ENCODE results near the gene GPR15.

GPR15 gene

GRCh38 chr3:98529856-98530459, 1.8 kb upstream of the GPR15 start:
- in situ Hi-C loops (cut with MboI; ENCODE audit: low sequenced_read_pairs) = no loop called here

GRCh38 chr3:98530676-98531075, 1.1 kb upstream of the GPR15 start:
- in situ Hi-C loops (cut with MboI; ENCODE audit: low sequenced_read_pairs) = no loop called here

- in situ Hi-C loops (cut with MboI; ENCODE audit: low sequenced_read_pairs) = no loop called here
Observed at GRCh38 chr3:98532275-98532637, 478 bp downstream of the GPR15 start.

- in situ Hi-C loops (cut with MboI; ENCODE audit: low sequenced_read_pairs) = no loop called here
Observed at GRCh38 chr3:98532709-98533571, 1.2 kb downstream of the GPR15 start.

- in situ Hi-C loops (cut with MboI; ENCODE audit: low sequenced_read_pairs) = no loop called here
Observed at GRCh38 chr3:98534168-98534567, 2.4 kb downstream of the GPR15 start.

GRCh38 chr3:98534734-98535133, 3.0 kb downstream of the GPR15 start:
- in situ Hi-C loops (cut with MboI; ENCODE audit: low sequenced_read_pairs) = no loop called here

- in situ Hi-C loops (cut with MboI; ENCODE audit: low sequenced_read_pairs) = no loop called here
Observed at GRCh38 chr3:98536456-98537017, 4.8 kb downstream of the GPR15 start.

GRCh38 chr3:98540346-98540745, 8.6 kb downstream of the GPR15 start:
- in situ Hi-C loops (cut with MboI; ENCODE audit: low sequenced_read_pairs) = no loop called here

- in situ Hi-C loops (cut with MboI; ENCODE audit: low sequenced_read_pairs) = no loop called here
Observed at GRCh38 chr3:98541695-98542094, 9.9 kb downstream of the GPR15 start.

GRCh38 chr3:98542623-98543022, 10.8 kb downstream of the GPR15 start:
- in situ Hi-C loops (cut with MboI; ENCODE audit: low sequenced_read_pairs) = no loop called here

- in situ Hi-C loops (cut with MboI; ENCODE audit: low sequenced_read_pairs) = no loop called here
Observed at GRCh38 chr3:98545940-98546339, 14.2 kb downstream of the GPR15 start.

GRCh38 chr3:98548544-98548943, 16.8 kb downstream of the GPR15 start:
- in situ Hi-C loops (cut with MboI; ENCODE audit: low sequenced_read_pairs) = no loop called here

GRCh38 chr3:98550833-98551232, 19.1 kb downstream of the GPR15 start:
- in situ Hi-C loops (cut with MboI; ENCODE audit: low sequenced_read_pairs) = no loop called here

- in situ Hi-C loops (cut with MboI; ENCODE audit: low sequenced_read_pairs) = no loop called here
Observed at GRCh38 chr3:98551236-98551635, 19.5 kb downstream of the GPR15 start.

GRCh38 chr3:98551754-98552153, 20.0 kb downstream of the GPR15 start:
- in situ Hi-C loops (cut with MboI; ENCODE audit: low sequenced_read_pairs) = no loop called here

- in situ Hi-C loops (cut with MboI; ENCODE audit: low sequenced_read_pairs) = no loop called here
Observed at GRCh38 chr3:98552232-98553020, 20.6 kb downstream of the GPR15 start.

- in situ Hi-C loops (cut with MboI; ENCODE audit: low sequenced_read_pairs) = no loop called here
Observed at GRCh38 chr3:98553021-98553563, 21.3 kb downstream of the GPR15 start.

- in situ Hi-C loops (cut with MboI; ENCODE audit: low sequenced_read_pairs) = no loop called here
Observed at GRCh38 chr3:98553753-98554152, 22.0 kb downstream of the GPR15 start.

- in situ Hi-C loops (cut with MboI; ENCODE audit: low sequenced_read_pairs) = no loop called here
Observed at GRCh38 chr3:98554580-98554979, 22.8 kb downstream of the GPR15 start.

GRCh38 chr3:98555025-98555379, 23.2 kb downstream of the GPR15 start:
- in situ Hi-C loops (cut with MboI; ENCODE audit: low sequenced_read_pairs) = no loop called here
